Measurements from ENCODE around the gene ATP5PF.
"Not testable (repeated sequence)": the region's sequence is repeated elsewhere in the genome, so short reads cannot be mapped to it uniquely, and the experiment has no call there.

The ATP5PF gene

DNA sequence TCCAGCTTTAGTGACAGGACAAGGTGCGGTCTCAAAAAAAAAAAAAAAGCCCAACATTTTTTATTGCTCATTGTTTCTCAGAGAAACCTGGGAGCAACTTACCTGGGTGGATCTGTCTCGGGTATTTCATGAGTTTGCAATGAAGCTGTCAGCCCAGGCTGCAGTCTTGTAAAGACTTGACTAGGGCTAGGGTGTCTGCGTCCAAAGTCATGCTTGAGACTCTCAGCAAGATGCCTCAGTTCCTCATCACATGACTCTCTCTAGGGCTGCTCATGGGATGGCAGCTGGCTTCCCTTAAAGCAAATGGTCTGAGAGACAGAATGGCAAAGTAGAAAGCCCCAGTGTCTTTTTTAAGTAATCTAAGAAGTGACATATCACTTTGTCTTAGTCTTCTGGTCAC, 8.2 kb upstream of the ATP5PF start:
- H3K4me1 Mint-ChIP-seq: peaks cover 17 to 29% of the 10 kb centered on the region in 2 donors
- H3K27me3 Mint-ChIP-seq: no peaks in the 10 kb centered on the region
- H3K4me3 Mint-ChIP-seq: no peak overlapping the region
- peaks cover 9 to 18% of the 10 kb centered on the region in 2 donors for H3K36me3 Mint-ChIP-seq
- no peak overlapping the region for H3K27ac Mint-ChIP-seq
- no peaks in the 10 kb centered on the region for H3K9me3 Mint-ChIP-seq
- DNase-seq: no peak
- peak; percentile 36 to 56 for ATAC-seq (replicated peaks)

- H3K36me3 Mint-ChIP-seq: peaks cover 15 to 27% of the 10 kb centered on the region in 2 donors
- no peaks in the 10 kb centered on the region for H3K27me3 Mint-ChIP-seq
- no peak overlapping the region for H3K27ac Mint-ChIP-seq
- ATAC-seq (replicated peaks) (no peak), DNase-seq (no peak)
- H3K9me3 Mint-ChIP-seq: no peaks in the 10 kb centered on the region
- H3K4me3 Mint-ChIP-seq: no peak overlapping the region
- H3K4me1 Mint-ChIP-seq: peaks cover 28 to 61% of the 10 kb centered on the region in 2 donors
These were observed 2.7 kb upstream of the ATP5PF start for GRCh38 chr21:25737421-25737820.

DNA sequence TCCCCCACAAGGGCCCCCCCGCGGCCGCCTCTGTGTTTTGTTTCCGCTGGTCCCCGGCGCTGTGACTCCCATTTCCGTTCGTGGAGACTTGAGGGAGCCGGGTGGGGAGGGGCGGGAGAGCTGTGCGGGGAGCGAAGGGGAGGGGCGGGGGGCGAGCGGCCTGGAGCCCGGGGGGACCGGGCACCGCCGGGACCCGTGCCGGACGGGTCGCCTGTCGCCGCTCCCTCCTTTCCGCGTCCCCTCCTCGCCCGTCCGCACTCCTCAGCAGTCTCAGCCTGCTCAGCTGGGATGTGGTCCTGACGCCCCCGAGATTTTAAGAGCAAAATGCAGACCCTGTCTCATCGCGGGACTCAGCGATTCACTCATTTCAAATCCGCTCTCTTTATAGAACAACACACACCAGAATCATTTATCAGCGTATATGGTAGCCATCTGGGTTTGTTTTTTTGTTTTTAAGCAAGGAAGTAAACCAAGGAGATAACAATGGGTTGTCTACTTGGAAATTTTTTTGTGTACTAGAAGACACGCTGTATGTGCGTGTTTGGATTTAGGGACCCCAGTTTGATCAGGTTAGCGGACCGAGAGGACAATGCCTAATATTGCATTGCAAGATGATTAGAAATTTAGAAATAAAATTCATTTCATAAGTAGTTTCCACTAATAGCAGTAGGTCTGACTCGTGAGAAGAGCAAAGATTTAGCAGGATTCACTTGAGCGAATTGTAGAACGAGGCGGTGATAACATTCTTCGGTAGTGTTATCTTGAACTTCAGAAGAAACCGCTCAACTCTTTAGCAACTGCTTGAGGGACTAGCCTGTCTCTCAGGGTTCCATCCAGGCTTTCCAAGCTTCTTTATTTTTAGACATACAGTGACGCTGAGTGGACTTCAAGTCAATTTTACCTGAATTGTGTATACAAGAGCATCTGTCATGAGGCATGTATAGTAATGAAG, 1.2 kb upstream of the ATP5PF start:
- Mint-ChIP-seq H3K27me3 (no peaks in the 10 kb centered on the region), H3K4me3 (peak overlapping the region; percentile 97 to 100), H3K4me1 (peaks cover 32 to 60% of the 10 kb centered on the region in 2 donors), H3K9me3 (no peaks in the 10 kb centered on the region), H3K36me3 (peaks cover 12 to 21% of the 10 kb centered on the region in 2 donors), H3K27ac (peak overlapping the region; percentile 100)
- DNase-seq (no peak), ATAC-seq (replicated peaks) (peak; percentile 13 to 14)

DNA sequence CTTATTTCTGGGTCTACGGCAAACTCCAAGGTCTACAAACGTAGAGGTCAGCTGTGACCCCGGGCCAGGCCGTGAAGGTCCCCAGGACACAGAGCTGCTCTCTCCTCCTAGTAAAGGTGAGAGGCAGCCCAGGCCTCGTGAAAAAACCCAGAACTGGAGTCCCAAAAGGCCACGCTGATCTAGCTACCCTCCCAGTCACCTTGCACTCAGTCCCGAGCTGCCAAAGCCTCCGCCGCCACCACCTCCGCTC, 125 bp downstream of the ATP5PF start:
- H3K9me3 Mint-ChIP-seq: no peaks in the 10 kb centered on the region
- no peak for ATAC-seq (replicated peaks)
- peaks cover 15 to 26% of the 10 kb centered on the region in 2 donors for H3K36me3 Mint-ChIP-seq
- H3K27ac Mint-ChIP-seq: peak overlapping the region; percentile 100
- peak overlapping the region; percentile 97 to 100 for H3K4me3 Mint-ChIP-seq
- DNase-seq: no peak
- peaks cover 28 to 53% of the 10 kb centered on the region in 2 donors for H3K4me1 Mint-ChIP-seq
- H3K27me3 Mint-ChIP-seq: no peaks in the 10 kb centered on the region

DNA sequence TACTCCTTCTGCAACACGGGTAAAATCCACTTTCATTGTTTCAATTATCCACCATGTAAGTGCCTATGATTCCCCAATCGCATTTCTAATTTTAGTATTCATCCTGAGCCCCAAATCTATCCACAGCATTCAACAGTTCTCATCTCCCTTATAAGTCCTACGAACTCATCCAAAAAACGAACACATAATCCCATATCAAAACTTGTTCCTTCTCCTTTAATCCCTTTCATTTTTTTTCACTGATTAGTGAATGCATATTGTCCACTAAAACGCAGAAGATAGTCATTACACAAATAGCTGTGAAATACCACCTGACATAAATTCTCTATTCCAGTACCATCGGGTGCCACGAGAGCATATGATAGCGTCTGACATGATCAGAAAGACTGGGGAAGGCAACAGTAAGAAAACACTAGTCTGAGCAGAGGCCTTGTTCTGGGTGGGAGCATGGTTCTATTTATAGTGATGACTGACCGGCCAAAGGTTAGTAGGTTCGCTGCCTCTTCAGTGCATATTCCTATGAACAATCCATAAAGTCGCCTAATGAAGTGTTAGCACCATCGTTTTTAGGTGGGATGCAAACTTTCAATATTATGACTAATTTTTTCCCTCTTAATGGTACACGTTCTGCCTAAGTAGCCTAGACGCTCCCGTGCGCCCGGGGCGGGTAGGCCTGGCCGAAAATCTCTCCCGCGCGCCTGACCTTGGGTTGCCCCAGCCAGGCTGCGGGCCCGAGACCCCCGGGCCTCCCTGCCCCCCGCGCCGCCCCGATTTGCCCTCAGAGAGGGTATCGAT, 648 bp downstream of the ATP5PF start:
- DNase-seq (no peak), ATAC-seq (replicated peaks) (peak; percentile 14 to 18)
- Mint-ChIP-seq H3K27ac (peak overlapping the region; percentile 100), H3K4me3 (peak overlapping the region; percentile 97 to 100), H3K36me3 (peaks cover 15 to 26% of the 10 kb centered on the region in 2 donors), H3K9me3 (no peaks in the 10 kb centered on the region), H3K27me3 (no peaks in the 10 kb centered on the region), H3K4me1 (peaks cover 24 to 48% of the 10 kb centered on the region in 2 donors)

- H3K9me3 Mint-ChIP-seq: no peaks in the 10 kb centered on the region
- DNase-seq (no peak), ATAC-seq (replicated peaks) (no peak)
- no peak overlapping the region for H3K4me3 Mint-ChIP-seq
- peaks cover 21 to 35% of the 10 kb centered on the region in 2 donors for H3K36me3 Mint-ChIP-seq
- H3K27me3 Mint-ChIP-seq: no peaks in the 10 kb centered on the region
- no peak overlapping the region for H3K27ac Mint-ChIP-seq
- peaks cover 20 to 39% of the 10 kb centered on the region in 2 donors for H3K4me1 Mint-ChIP-seq
These were observed 2.5 kb downstream of the ATP5PF start for GRCh38 chr21:25732091-25732760.

DNA sequence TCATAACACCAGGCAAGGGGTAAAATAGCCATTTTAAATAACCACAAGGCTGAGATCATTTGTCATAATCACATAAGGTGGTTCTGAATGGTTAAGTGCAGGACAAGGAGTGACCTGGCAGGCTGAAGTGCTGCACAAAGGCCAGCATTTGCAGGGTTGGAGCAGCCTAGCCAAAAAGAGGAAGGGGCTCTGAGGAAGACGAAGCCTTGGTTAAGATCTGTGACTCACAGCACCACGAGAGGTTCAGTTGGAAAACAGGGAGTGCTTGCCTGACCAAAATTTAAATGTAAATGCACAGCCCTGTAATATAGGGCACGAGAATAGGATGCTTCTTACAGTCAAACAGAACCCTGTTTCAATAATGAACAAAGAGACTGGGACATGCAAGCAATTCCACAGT, 12.1 kb downstream of the ATP5PF start:
- Mint-ChIP-seq H3K36me3 (peaks cover 44 to 59% of the 10 kb centered on the region in 2 donors), H3K4me3 (no peak overlapping the region), H3K27me3 (no peaks in the 10 kb centered on the region), H3K4me1 (no peaks in the 10 kb centered on the region), H3K27ac (no peak overlapping the region), H3K9me3 (no peaks in the 10 kb centered on the region)
- no peak for DNase-seq
- ATAC-seq (replicated peaks): no peak

GRCh38 chr21:25721987-25722386, 12.7 kb downstream of the ATP5PF start:
- DNase-seq: no peak
- no peaks in the 10 kb centered on the region for H3K4me1 Mint-ChIP-seq
- no peak overlapping the region for H3K4me3 Mint-ChIP-seq
- H3K27me3 Mint-ChIP-seq: no peaks in the 10 kb centered on the region
- H3K27ac Mint-ChIP-seq: no peak overlapping the region
- peaks cover 44 to 59% of the 10 kb centered on the region in 2 donors for H3K36me3 Mint-ChIP-seq
- no peak for ATAC-seq (replicated peaks)
- no peaks in the 10 kb centered on the region for H3K9me3 Mint-ChIP-seq

GRCh38 chr21:25717491-25718147, 17.1 kb downstream of the ATP5PF start:
- peak overlapping the region; percentile 31 for H3K27ac Mint-ChIP-seq
- no peaks in the 10 kb centered on the region for H3K4me1 Mint-ChIP-seq
- no peak overlapping the region for H3K4me3 Mint-ChIP-seq
- ATAC-seq (replicated peaks) (no peak), DNase-seq (no peak)
- no peaks in the 10 kb centered on the region for H3K27me3 Mint-ChIP-seq
- H3K36me3 Mint-ChIP-seq: peaks cover 25 to 33% of the 10 kb centered on the region in 2 donors
- no peaks in the 10 kb centered on the region for H3K9me3 Mint-ChIP-seq

DNA sequence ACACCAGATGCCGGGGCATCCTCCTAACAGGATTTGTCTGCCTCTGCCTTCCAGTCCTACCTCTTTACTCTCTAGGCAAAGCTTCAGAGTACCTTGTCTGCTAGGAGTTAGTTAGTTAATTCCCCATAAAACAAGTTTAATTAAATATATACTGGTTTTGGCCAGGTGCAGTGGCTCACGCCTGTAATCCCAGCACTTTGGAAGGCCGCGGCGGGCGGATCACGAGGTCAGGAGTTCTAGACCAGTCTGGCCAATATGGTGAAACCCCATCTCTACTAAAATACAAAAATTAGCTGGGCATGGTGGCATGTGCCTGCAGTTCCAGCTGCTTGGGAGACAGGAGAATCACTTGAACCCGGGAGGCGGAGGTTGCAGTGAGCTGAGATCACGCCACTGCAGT, 20.6 kb downstream of the ATP5PF start:
- not testable (repeated sequence) for H3K27ac Mint-ChIP-seq; H3K9me3 Mint-ChIP-seq; H3K4me1 Mint-ChIP-seq; H3K27me3 Mint-ChIP-seq; ATAC-seq (replicated peaks); H3K4me3 Mint-ChIP-seq; H3K36me3 Mint-ChIP-seq; DNase-seq

GRCh38 chr21:25710550-25710949, 24.2 kb downstream of the ATP5PF start:
- ATAC-seq (replicated peaks) (no peak), DNase-seq (no peak)
- Mint-ChIP-seq H3K27me3 (no peaks in the 10 kb centered on the region), H3K27ac (no peak overlapping the region), H3K9me3 (no peaks in the 10 kb centered on the region), H3K36me3 (peaks cover 0 to 3% of the 10 kb centered on the region in 2 donors), H3K4me3 (no peak overlapping the region), H3K4me1 (no peaks in the 10 kb centered on the region)

GRCh38 chr21:25709684-25710265, 24.9 kb downstream of the ATP5PF start:
- Mint-ChIP-seq H3K4me3 (no peak overlapping the region), H3K27ac (no peak overlapping the region), H3K4me1 (no peaks in the 10 kb centered on the region), H3K27me3 (no peaks in the 10 kb centered on the region), H3K9me3 (no peaks in the 10 kb centered on the region), H3K36me3 (peaks cover 0 to under 1% of the 10 kb centered on the region in 2 donors)
- no peak for ATAC-seq (replicated peaks)
- DNase-seq: no peak

DNA sequence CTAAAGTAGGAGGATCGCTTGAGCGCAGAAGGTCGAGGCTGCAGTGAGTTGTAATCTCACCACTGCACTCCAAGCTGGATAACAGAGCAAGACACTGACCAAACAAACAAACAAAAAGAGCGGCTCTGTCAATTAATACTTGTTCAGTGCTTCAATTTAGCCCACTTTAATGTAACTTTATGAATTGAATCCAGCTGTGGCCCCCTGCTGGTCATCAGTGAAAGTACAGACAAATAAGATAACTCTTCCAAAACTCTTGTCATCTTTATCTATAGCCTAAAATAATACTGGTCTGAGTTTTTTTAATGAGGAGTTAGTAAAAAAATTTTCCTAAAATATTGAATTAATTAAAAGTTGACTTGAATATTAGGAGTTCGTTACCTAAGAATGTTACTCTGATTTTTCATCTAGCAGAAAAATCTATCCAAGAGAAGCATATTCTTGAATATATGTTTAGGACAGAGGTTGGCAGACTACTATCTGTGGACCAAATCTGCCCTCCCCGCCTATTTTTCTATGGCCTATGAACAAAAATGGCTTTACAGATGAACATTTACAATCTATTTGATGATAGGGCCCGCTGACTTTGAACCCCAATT, 26.1 kb downstream of the ATP5PF start:
- H3K4me1 Mint-ChIP-seq: no peaks in the 10 kb centered on the region
- no peaks in the 10 kb centered on the region for H3K27me3 Mint-ChIP-seq
- no peak overlapping the region for H3K4me3 Mint-ChIP-seq
- ATAC-seq (replicated peaks) (peak in 1 of 2 donors; percentile 49), DNase-seq (peak; percentile 11)
- no peak overlapping the region for H3K27ac Mint-ChIP-seq
- H3K36me3 Mint-ChIP-seq: no peaks in the 10 kb centered on the region
- no peaks in the 10 kb centered on the region for H3K9me3 Mint-ChIP-seq
